ENCODE results near the gene ZFP62.

The ZFP62 gene

GRCh38 chr5:180808461-180809000, 52.5 kb downstream of the ZFP62 start:
- DNase-seq: peak; percentile 85

- peak; percentile 91 for DNase-seq
Observed at GRCh38 chr5:180807654-180808414, 53.2 kb downstream of the ZFP62 start.

- DNase-seq: no peak
Observed at GRCh38 chr5:180807046-180807445, 54.0 kb downstream of the ZFP62 start.

GRCh38 chr5:180806351-180807011, 54.6 kb downstream of the ZFP62 start:
- DNase-seq: peak; percentile 24

- no peak for DNase-seq
Observed at GRCh38 chr5:180804129-180804618, 56.9 kb downstream of the ZFP62 start.

- DNase-seq: peak; percentile 48
Observed at GRCh38 chr5:180803181-180804128, 57.6 kb downstream of the ZFP62 start.

- DNase-seq: peak; percentile 73
Observed at GRCh38 chr5:180802325-180803180, 58.5 kb downstream of the ZFP62 start, which contains the start of gene MGAT1. MGAT1 (minus strand) TSS chr5:180802806; CDS start chr5:180792971, 9,835 bp downstream.

GRCh38 chr5:180801596-180802324, 59.3 kb downstream of the ZFP62 start:
- no peak for DNase-seq

- no peak for DNase-seq
Observed at GRCh38 chr5:180799902-180800801, 60.9 kb downstream of the ZFP62 start.

- DNase-seq: peak; percentile 9
Observed at GRCh38 chr5:180799194-180799593, 61.9 kb downstream of the ZFP62 start.

GRCh38 chr5:180798193-180798592, 62.9 kb downstream of the ZFP62 start:
- no peak for DNase-seq

All from NCI-H82 (cell line).